ENCODE results near the gene EPB41L1. TPM values are rescaled to one million over a fixed set of nuclear protein-coding genes. Genes with fewer than 3 reads are reported as not detected.

The EPB41L1 gene
- total and polyA plus RNA-seq, 2 experiments from 2014 or later: 24.1 to 48.7 TPM

GRCh38 chr20:36279362-36279761 lies 124.8 kb downstream of the EPB41L1 start:
- no peaks in the 10 kb centered on the region for H3K36me3 ChIP-seq (ENCODE audit: insufficient read depth)
- ATAC-seq: no peak
- no peaks in the 10 kb centered on the region for H3F3A ChIP-seq (replicated peaks; ENCODE audit: low read depth)

More at GRCh38 chr20:36279362-36279761, 124.8 kb downstream of the EPB41L1 start:
- H3K27ac ChIP-seq (ENCODE audit: low read depth): no peak overlapping the region
- Mint-ChIP-seq H3K9me3 (no peaks in the 10 kb centered on the region), H3K4me1 (peaks cover 5% of the 10 kb centered on the region; the same call in 2 of the 3 replicates), H3K4me3 (no peak overlapping the region), H3K27ac (no peak overlapping the region), H3K27me3 (ENCODE audit: insufficient read depth, low read depth, poor library complexity) (peaks cover 5% of the 10 kb centered on the region), H3K36me3 (ENCODE audit: low read depth) (no peaks in the 10 kb centered on the region)
- H3K4me2 ChIP-seq: no peak overlapping the region
- H3K4me3 ChIP-seq: no peak overlapping the region
- no peaks in the 10 kb centered on the region; the same call in 1 of the 2 replicates for H3K4me1 ChIP-seq (ENCODE audit: insufficient read depth)
- H3K79me2 ChIP-seq (replicated peaks; ENCODE audit: insufficient read depth): no peaks in the 10 kb centered on the region
- no peak overlapping the region for H2AFZ ChIP-seq
- no peaks in the 10 kb centered on the region for H3K9me2 ChIP-seq (ENCODE audit: insufficient read depth)
- H3K27me3 ChIP-seq (ENCODE audit: insufficient read depth): no peaks in the 10 kb centered on the region
- no peaks in the 10 kb centered on the region for H4K20me1 ChIP-seq (replicated peaks; ENCODE audit: insufficient read depth)
- TF ChIP-seq REST (IDR thresholded peaks at IDR 0.05; ENCODE audit: unreplicated experiment): no peak
- no peak for TF ChIP-seq ETS1 (IDR thresholded peaks at IDR 0.05)
- no peak for TF ChIP-seq NANOG (IDR thresholded peaks at IDR 0.05; ENCODE audit: borderline replicate concordance)
- no peak for TF ChIP-seq EZH2phosphoT487 (IDR thresholded peaks at IDR 0.05; ENCODE audit: unreplicated experiment)
- no peak for TF ChIP-seq ZNF331 (CRISPR knock-in tag; IDR thresholded peaks at IDR 0.05; ENCODE audit: low read depth)
- no peak for TF ChIP-seq JUNB (IDR thresholded peaks at IDR 0.05; ENCODE audit: unreplicated experiment)
- no peak for TF ChIP-seq ZNF462 (CRISPR knock-in tag; IDR thresholded peaks at IDR 0.05)
- TF ChIP-seq CTCF (conservative IDR thresholded peaks at IDR 0.05; ENCODE audit: low read depth in 2 of 2): no peak
- no peak for TF ChIP-seq CREB1 (CRISPR knock-in tag; IDR thresholded peaks at IDR 0.05; ENCODE audit: low read depth)
- TF ChIP-seq POLR2AphosphoS5 (IDR thresholded peaks at IDR 0.05; ENCODE audit: low read depth): no peak
- TF ChIP-seq STAT1 (IDR thresholded peaks at IDR 0.05; ENCODE audit: unreplicated experiment): no peak
- no peak for TF ChIP-seq EZH2 (IDR thresholded peaks at IDR 0.05; ENCODE audit: low read depth, unreplicated experiment)
- no peak for TF ChIP-seq ZNF114 (CRISPR knock-in tag; IDR thresholded peaks at IDR 0.05)
- DNase-seq (ENCODE audit: low spot score): no peak
